HCT116 (cell line): Measurements from ENCODE around the gene GATC. TPM values are rescaled to one million over a fixed set of nuclear protein-coding genes. Genes with fewer than 3 reads are reported as not detected.
A peak's percentile ranks its signal among the peaks of the same experiment; 100 is the strongest.

Experiments
- ATAC-seq: fragments of 200-7000 bp; cut with Tn5 transposase; 2 replicates; pipeline ENCODE4 v1.9.1; 2020; ENCODE audit warnings: mild to moderate bottlenecking, moderate library complexity
- BruUV-seq: library from RNA; stranded (reverse); fragments of 400-500 nt; replicated peaks from 2 replicates; lab custom pipeline; 2021; lab: Mats Ljungman, UMichigan
- CTCF ChIA-PET: fragments of 300-600 bp; sonication (Branson Sonifier 250); formaldehyde crosslinking; loops from one replicate; lab custom pipeline; 2021; ENCODE audit warnings: antibody characterized with exemption; lab: Charles Lee
- POLR2A ChIA-PET: fragments of 300-600, 350-600 bp; sonication (Branson Sonifier 250); formaldehyde crosslinking; loops from one replicate; lab custom pipeline; 2021; ENCODE audit warnings: antibody characterized with exemption; lab: Charles Lee
- RAD21 ChIA-PET, 2 experiments: fragments of 300-600 bp; sonication (Branson Sonifier 250); formaldehyde crosslinking; loops; one replicate each; lab custom pipeline; 2023; ENCODE audit warnings: low total read pairs in 2 of 2; ENCODE audit not compliant: uncharacterized antibody in 2 of 2, unreplicated experiment in 2 of 2, low non-redundant PET in 1 of 2; lab: Charles Lee
- DNase-seq: peaks from one replicate; pipeline ENCODE4 v3.0.0-alpha.2; 2010; ENCODE audit warnings: low read depth, low spot score
- H2AFZ ChIP-seq: fragments of 200-600 bp; shearing (Covaris generic), sonication (generic); 2 replicates; pipeline ENCODE4 v1.6.1; 2017; ENCODE audit warnings: low read depth, mixed run types, mixed read lengths, antibody characterized with exemption, low read length; ENCODE audit not compliant: poor library complexity, severe bottlenecking
- H3K27ac ChIP-seq: 2 replicates; pipeline ENCODE4 v1.5.1; 2012; ENCODE audit warnings: low read depth, low read length
- H3K27me3 ChIP-seq: fragments of 200-600 bp; sonication (generic); 2 replicates; pipeline ENCODE4 v1.6.1; 2016; ENCODE audit warnings: mixed run types, low read length, mixed read lengths; ENCODE audit not compliant: insufficient read depth
- H3K36me3 ChIP-seq, 2 experiments: fragments of 200-500 bp in 1 of 2; fragments of 200-600 bp in 1 of 2; sonication (Bioruptor generic) in 1 of 2; sonication (generic) in 1 of 2; 2 replicates each; pipeline versions ENCODE4 v1.5.1 to v1.6.1; 2014 to 2016; ENCODE audit warnings: low read length in 2 of 2, inconsistent platforms in 1 of 2, mixed read lengths in 1 of 2, mixed run types in 1 of 2; ENCODE audit not compliant: insufficient read depth in 2 of 2, control insufficient read depth in 1 of 2
- H3K4me1 ChIP-seq, 2 experiments: fragments of 200-600 bp in 1 of 2; sonication (generic) in 1 of 2; 2 replicates each; pipeline versions ENCODE4 v1.5.1 to v1.6.1; 2012 to 2017; ENCODE audit warnings: low read length in 2 of 2, inconsistent platforms in 1 of 2, mild to moderate bottlenecking in 1 of 2, mixed read lengths in 1 of 2, mixed run types in 1 of 2, moderate library complexity in 1 of 2; ENCODE audit not compliant: insufficient read depth in 2 of 2, control insufficient read depth in 1 of 2
- H3K4me2 ChIP-seq: fragments of 200-600 bp; sonication (generic); 2 replicates; pipeline ENCODE4 v1.6.1; 2017; ENCODE audit warnings: mixed run types, low read length, mixed read lengths
- H3K4me3 ChIP-seq, 2 experiments: fragments of 200-600 bp in 1 of 2; sonication (generic) in 1 of 2; replicated peaks in 1 of 2; 2 replicates each; pipeline ENCODE4 v1.5.1; 2011 to 2016; ENCODE audit warnings: low read length in 2 of 2, control low read depth in 1 of 2, low read depth in 1 of 2, mild to moderate bottlenecking in 1 of 2, mixed read lengths in 1 of 2, mixed run types in 1 of 2
- H3K79me2 ChIP-seq: fragments of 200-600 bp; sonication (generic); 2 replicates; pipeline ENCODE4 v1.6.1; 2017; ENCODE audit warnings: mild to moderate bottlenecking, mixed run types, low read length, moderate library complexity, mixed read lengths; ENCODE audit not compliant: insufficient read depth
- H3K9ac ChIP-seq: fragments of 200-600 bp; sonication (generic); 2 replicates; pipeline ENCODE4 v1.6.1; 2016; ENCODE audit warnings: low read length, mixed read lengths
- H3K9me2 ChIP-seq: fragments of 200-600 bp; sonication (generic), shearing (Covaris generic); 2 replicates; pipeline ENCODE4 v1.6.1; 2017; ENCODE audit warnings: mixed run types, mild to moderate bottlenecking, moderate library complexity; ENCODE audit not compliant: insufficient read depth
- H3K9me3 ChIP-seq, 2 experiments: fragments of 200-500 bp in 1 of 2; fragments of 200-600 bp in 1 of 2; sonication (Bioruptor generic) in 1 of 2; sonication (generic) in 1 of 2; 2 replicates each; pipeline ENCODE4 v1.6.1; 2014 to 2017; ENCODE audit warnings: low read length in 2 of 2, mixed read lengths in 2 of 2, inconsistent platforms in 1 of 2, low read depth in 1 of 2, mild to moderate bottlenecking in 1 of 2, mixed run types in 1 of 2, moderate library complexity in 1 of 2; ENCODE audit not compliant: control insufficient read depth in 1 of 2, insufficient read depth in 1 of 2
- H4K20me1 ChIP-seq: fragments of 200-600 bp; sonication (generic), shearing (Covaris generic); 2 replicates; pipeline ENCODE4 v1.6.1; 2017; ENCODE audit warnings: mixed run types, mild to moderate bottlenecking, moderate library complexity; ENCODE audit not compliant: insufficient read depth
- ATF3 ChIP-seq: IDR thresholded peaks from 2 replicates; pipeline ENCODE4 v1.6.1; 2012
- CBX3 ChIP-seq: IDR thresholded peaks from 2 replicates; pipeline ENCODE4 v1.6.1; 2012; ENCODE audit warnings: low read depth
- CTCF ChIP-seq, 3 experiments: fragments of 200-600 bp in 1 of 3; sonication (generic) in 1 of 3; IDR thresholded peaks in 2 of 3; conservative IDR thresholded peaks in 1 of 3; 2 replicates each; pipeline ENCODE4 v1.5.1; 2012 to 2017; ENCODE audit warnings: low read depth in 2 of 3, low read length in 2 of 3, antibody characterized with exemption in 1 of 3, borderline replicate concordance in 1 of 3, control low read depth in 1 of 3, mild to moderate bottlenecking in 1 of 3, mixed read lengths in 1 of 3, mixed run types in 1 of 3, moderate library complexity in 1 of 3; ENCODE audit not compliant: insufficient read depth in 1 of 3
- EGR1 ChIP-seq: IDR thresholded peaks from 2 replicates; pipeline ENCODE4 v1.6.1; 2012; ENCODE audit warnings: low read depth
- ELF1 ChIP-seq: IDR thresholded peaks from 2 replicates; pipeline ENCODE4 v1.6.1; 2012; ENCODE audit warnings: low read depth, borderline replicate concordance
- EZH2phosphoT487 ChIP-seq: fragments of 200-600 bp; IDR thresholded peaks from 2 replicates; pipeline ENCODE4 v1.6.1; 2018; ENCODE audit warnings: antibody characterized with exemption, borderline replicate concordance
- FOSL1 ChIP-seq: IDR thresholded peaks from 2 replicates; pipeline ENCODE4 v1.6.1; 2012; ENCODE audit warnings: low read depth
- JUND ChIP-seq: IDR thresholded peaks from 2 replicates; pipeline ENCODE4 v1.6.1; 2012
- POLR2A ChIP-seq: IDR thresholded peaks from 2 replicates; pipeline ENCODE4 v1.7.0; 2011; ENCODE audit warnings: borderline replicate concordance; ENCODE audit not compliant: insufficient read depth, insufficient read length; ENCODE audit errors: extremely low read depth
- POLR2AphosphoS5 ChIP-seq: IDR thresholded peaks from 2 replicates; pipeline ENCODE4 v1.6.1; 2011; ENCODE audit warnings: mild to moderate bottlenecking, low read depth, low read length, moderate library complexity
- RAD21 ChIP-seq: IDR thresholded peaks from 2 replicates; pipeline ENCODE4 v1.6.1; 2012; ENCODE audit warnings: low read depth, mild to moderate bottlenecking
- SIN3A ChIP-seq: IDR thresholded peaks from 2 replicates; pipeline ENCODE4 v1.6.1; 2012; ENCODE audit warnings: low read depth
- SP1 ChIP-seq: IDR thresholded peaks from 2 replicates; pipeline ENCODE4 v1.6.1; 2012; ENCODE audit warnings: low read depth
- TCF7L2 ChIP-seq: IDR thresholded peaks from 2 replicates; pipeline ENCODE4 v1.7.0; 2011; ENCODE audit warnings: borderline replicate concordance, inconsistent platforms; ENCODE audit not compliant: insufficient read depth, insufficient read length; ENCODE audit errors: extremely low read depth
- YY1 ChIP-seq: IDR thresholded peaks from 2 replicates; pipeline ENCODE4 v1.6.1; 2011; ENCODE audit warnings: low read length, low read depth, moderate library complexity, mild to moderate bottlenecking; ENCODE audit not compliant: insufficient replicate concordance; ENCODE audit errors: extremely low read depth
- ZFX ChIP-seq: fragments of 450-650 bp; IDR thresholded peaks from 2 replicates; pipeline ENCODE4 v1.6.1; 2017
- ZNF274 ChIP-seq: fragments of 200-500 bp; sonication (Bioruptor generic); IDR thresholded peaks from 2 replicates; pipeline ENCODE4 v1.6.1; 2014; ENCODE audit warnings: mild to moderate bottlenecking, low read depth, low read length, inconsistent platforms
- intact Hi-C: fragments of 100-400 bp; cut with micrococcal nuclease; formaldehyde crosslinking; loops from 2 replicates; pipeline ENCODE4 v1.10.0; 2022
- total RNA-seq: library from RNA; stranded (reverse); gene quantifications from one replicate; pipeline ENCODE4 v1.2.1, GENCODE V29; 2021; ENCODE audit not compliant: unreplicated experiment
- TF ChIP-seq, protein P1 (sequence below): IDR thresholded peaks from 2 replicates; pipeline ENCODE4 v1.6.1; 2012; ENCODE audit warnings: low read depth
- TF ChIP-seq, protein P2 (sequence below): IDR thresholded peaks from 2 replicates; pipeline ENCODE4 v1.6.1; 2012

Gene GATC
- total RNA-seq, 1 experiment from 2014 or later: 48.7 TPM

DNA sequence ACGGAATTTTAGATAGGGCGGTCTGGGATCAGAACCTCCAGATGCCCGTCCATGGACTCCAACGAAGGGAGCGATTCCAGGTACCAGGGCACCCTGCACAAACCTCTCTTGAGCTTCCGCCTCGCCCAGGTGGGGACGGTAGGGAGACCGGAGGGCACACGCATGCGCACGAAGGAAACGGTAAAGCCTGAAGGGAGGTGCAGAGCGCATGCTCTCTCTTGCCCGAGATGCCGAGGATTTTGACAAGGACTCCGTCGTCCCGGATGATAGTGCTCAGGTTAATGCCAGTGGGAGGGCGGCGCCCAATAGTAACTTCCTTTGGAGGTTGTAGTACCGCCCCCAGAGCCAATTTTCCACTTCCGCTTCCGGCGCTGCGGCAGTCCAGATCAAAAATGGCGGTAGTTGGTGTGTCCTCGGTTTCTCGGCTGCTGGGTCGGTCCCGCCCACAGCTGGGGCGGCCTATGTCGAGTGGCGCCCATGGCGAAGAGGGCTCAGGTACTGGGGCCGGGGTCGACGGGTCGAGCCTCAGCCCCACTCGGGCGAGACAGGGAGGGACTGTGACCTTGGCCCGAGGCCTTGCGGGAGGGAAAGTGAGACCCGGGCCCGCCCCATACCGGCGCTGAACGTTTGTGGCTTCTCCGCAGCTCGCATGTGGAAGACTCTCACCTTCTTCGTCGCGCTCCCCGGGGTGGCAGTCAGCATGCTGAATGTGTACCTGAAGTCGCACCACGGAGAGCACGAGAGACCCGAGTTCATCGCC lies 8.3 kb upstream of the GATC start, which contains the start of gene COX6A1:
COX6A1 (plus strand) TSS at position 379 of the 760 bp plus-strand sequence; CDS start at position 393, 14 bp downstream.
- CTCF ChIA-PET: interaction anchor here (0.7 to 1.2 kb wide), 5 partner anchors 10 to 545 kb away, joined by 3 to 4 read pairs (median 3); no protein-coding TSS in a partner anchor
- BruUV-seq: no TSS peak
- intact Hi-C loops: loop anchor here (2.0 to 10.0 kb wide), 3 partner anchors 81 to 207 kb away; partner anchors contain the start of gene CABP1
- TF ChIP-seq YY1 (peak; percentile 96), POLR2A (peak; percentile 92), EZH2phosphoT487 (no peak), SIN3A (peak; percentile 51; the same call in 1 of the 2 replicates), ELF1 (no peak; the same call in 1 of the 2 replicates), CBX3 (no peak), RAD21 (no peak), SP1 (0 out of 2 replicates have a peak, but pooled peaks have one; percentile 3), CTCF (IDR thresholded peaks at IDR 0.05 in 2 of 3, conservative IDR thresholded peaks at IDR 0.05 in 1 of 3; ENCODE audit: borderline replicate concordance in 1 of 3, insufficient read depth in 1 of 3, low read depth in 2 of 3, low read length in 2 of 3) (0 out of 6 replicates have a peak, but pooled peaks of 1 of the 3 experiments have one; percentile 9), POLR2AphosphoS5 (peak; percentile 92), ZFX (peak; percentile 81; the same call in 1 of the 2 replicates), JUND (no peak), TCF7L2 (no peak), EGR1 (no peak; the same call in 1 of the 2 replicates), ZNF274 (no peak), ATF3 (no peak), FOSL1 (no peak)
- TF ChIP-seq, protein P1, sequence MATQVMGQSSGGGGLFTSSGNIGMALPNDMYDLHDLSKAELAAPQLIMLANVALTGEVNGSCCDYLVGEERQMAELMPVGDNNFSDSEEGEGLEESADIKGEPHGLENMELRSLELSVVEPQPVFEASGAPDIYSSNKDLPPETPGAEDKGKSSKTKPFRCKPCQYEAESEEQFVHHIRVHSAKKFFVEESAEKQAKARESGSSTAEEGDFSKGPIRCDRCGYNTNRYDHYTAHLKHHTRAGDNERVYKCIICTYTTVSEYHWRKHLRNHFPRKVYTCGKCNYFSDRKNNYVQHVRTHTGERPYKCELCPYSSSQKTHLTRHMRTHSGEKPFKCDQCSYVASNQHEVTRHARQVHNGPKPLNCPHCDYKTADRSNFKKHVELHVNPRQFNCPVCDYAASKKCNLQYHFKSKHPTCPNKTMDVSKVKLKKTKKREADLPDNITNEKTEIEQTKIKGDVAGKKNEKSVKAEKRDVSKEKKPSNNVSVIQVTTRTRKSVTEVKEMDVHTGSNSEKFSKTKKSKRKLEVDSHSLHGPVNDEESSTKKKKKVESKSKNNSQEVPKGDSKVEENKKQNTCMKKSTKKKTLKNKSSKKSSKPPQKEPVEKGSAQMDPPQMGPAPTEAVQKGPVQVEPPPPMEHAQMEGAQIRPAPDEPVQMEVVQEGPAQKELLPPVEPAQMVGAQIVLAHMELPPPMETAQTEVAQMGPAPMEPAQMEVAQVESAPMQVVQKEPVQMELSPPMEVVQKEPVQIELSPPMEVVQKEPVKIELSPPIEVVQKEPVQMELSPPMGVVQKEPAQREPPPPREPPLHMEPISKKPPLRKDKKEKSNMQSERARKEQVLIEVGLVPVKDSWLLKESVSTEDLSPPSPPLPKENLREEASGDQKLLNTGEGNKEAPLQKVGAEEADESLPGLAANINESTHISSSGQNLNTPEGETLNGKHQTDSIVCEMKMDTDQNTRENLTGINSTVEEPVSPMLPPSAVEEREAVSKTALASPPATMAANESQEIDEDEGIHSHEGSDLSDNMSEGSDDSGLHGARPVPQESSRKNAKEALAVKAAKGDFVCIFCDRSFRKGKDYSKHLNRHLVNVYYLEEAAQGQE: no peak
- TF ChIP-seq, protein P2, sequence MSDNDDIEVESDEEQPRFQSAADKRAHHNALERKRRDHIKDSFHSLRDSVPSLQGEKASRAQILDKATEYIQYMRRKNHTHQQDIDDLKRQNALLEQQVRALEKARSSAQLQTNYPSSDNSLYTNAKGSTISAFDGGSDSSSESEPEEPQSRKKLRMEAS: peak; percentile 30; the same call in 1 of the 2 replicates

More for the DNA sequence above, 8.3 kb upstream of the GATC start, which contains the start of gene COX6A1:
- Histone ChIP-seq H3K9me2 (no peaks in the 10 kb centered on the region), H4K20me1 (no peaks in the 10 kb centered on the region), H3K79me2 (peaks cover 40% of the 10 kb centered on the region), H3K27ac (peak within 1 kb of the TSS; percentile 81), H3K4me3 (peak within 1 kb of the TSS; percentile 65 to 71), H2AFZ (peak within 1 kb of the TSS; percentile 42), H3K9me3 (no peaks in the 10 kb centered on the region), H3K9ac (peak within 1 kb of the TSS; percentile 72), H3K4me1 (peaks cover 8 to 26% of the 10 kb centered on the region in 2 experiments), H3K27me3 (no peaks in the 10 kb centered on the region), H3K4me2 (peak within 1 kb of the TSS; percentile 83), H3K36me3 (peaks cover 11 to 17% of the 10 kb centered on the region in 2 experiments)
- ChIA-PET RAD21 (interaction anchor here in 1 of 2 experiments (0.7 kb wide), 1 partner anchor 83 kb away, joined by 3 read pairs; no protein-coding TSS in a partner anchor), POLR2A (interaction anchor here (0.9 to 1.0 kb wide), 3 partner anchors 9 to 146 kb away, joined by 3 to 5 read pairs (median 3); partner anchors contain the start of gene RNU4-2)
- ATAC-seq: peak; percentile 96
- peak; percentile 99 for DNase-seq
